ENCODE results near the gene SZRD1.

SZRD1 gene, protein sequence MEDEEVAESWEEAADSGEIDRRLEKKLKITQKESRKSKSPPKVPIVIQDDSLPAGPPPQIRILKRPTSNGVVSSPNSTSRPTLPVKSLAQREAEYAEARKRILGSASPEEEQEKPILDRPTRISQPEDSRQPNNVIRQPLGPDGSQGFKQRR

DNA sequence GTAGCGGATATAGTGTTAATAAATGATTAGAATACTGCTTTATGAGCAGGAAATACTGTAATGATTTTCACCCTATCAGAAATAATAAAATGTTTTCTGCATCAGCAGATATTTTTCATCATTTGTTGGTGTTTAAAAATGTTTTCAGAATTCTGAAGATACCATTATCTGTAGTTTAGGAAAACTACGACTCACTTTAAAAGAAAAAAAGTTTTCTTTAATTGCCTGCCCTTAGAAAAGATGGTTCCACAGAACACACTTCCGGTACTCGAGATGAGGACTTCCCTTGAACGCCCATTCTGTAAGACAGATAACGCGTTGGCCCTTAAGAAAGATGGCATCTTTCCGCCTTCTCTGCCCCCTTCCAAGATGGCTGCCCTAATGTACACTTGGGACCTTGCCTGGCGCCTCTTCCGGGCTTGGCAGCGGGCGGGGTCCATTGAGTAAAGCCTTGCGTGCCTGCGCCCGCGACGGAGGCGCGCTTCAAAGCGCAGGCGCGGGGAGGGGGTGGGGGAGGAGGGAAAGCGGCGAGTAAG lies at the start of gene SZRD1:
Gene SZRD1 (plus strand): TSS at position 521 of the 536 bp plus-strand sequence. CDS start 16 bp downstream, outside the sequence.
- Histone ChIP-seq H3K4me3 (ENCODE audit: low read length) (peak within 1 kb of the TSS; percentile 95), H3K4me1 (ENCODE audit: control insufficient read depth, low read length) (peaks cover 36% of the 10 kb centered on the region), H3K36me3 (ENCODE audit: control insufficient read depth, low read length) (peaks cover 24% of the 10 kb centered on the region), H3K27me3 (ENCODE audit: control insufficient read depth, low read length) (no peaks in the 10 kb centered on the region), H3K9me3 (ENCODE audit: control insufficient read depth, insufficient read depth, low read length) (no peaks in the 10 kb centered on the region), H4K20me1 (ENCODE audit: control insufficient read depth, insufficient read depth, low read depth, low read length) (peaks cover 13% of the 10 kb centered on the region), H3K27ac (ENCODE audit: low read depth, low read length) (peak within 1 kb of the TSS; percentile 69), H3K4me2 (ENCODE audit: low read length) (peak within 1 kb of the TSS; percentile 76), H3K79me2 (ENCODE audit: control insufficient read depth, low read length) (peaks cover 47% of the 10 kb centered on the region), H3K9me2 (replicated peaks; ENCODE audit: control insufficient read depth, low read length) (no peaks in the 10 kb centered on the region), H3F3A (ENCODE audit: control insufficient read depth, insufficient read depth) (no peaks in the 10 kb centered on the region)
- TF ChIP-seq, protein P1, sequence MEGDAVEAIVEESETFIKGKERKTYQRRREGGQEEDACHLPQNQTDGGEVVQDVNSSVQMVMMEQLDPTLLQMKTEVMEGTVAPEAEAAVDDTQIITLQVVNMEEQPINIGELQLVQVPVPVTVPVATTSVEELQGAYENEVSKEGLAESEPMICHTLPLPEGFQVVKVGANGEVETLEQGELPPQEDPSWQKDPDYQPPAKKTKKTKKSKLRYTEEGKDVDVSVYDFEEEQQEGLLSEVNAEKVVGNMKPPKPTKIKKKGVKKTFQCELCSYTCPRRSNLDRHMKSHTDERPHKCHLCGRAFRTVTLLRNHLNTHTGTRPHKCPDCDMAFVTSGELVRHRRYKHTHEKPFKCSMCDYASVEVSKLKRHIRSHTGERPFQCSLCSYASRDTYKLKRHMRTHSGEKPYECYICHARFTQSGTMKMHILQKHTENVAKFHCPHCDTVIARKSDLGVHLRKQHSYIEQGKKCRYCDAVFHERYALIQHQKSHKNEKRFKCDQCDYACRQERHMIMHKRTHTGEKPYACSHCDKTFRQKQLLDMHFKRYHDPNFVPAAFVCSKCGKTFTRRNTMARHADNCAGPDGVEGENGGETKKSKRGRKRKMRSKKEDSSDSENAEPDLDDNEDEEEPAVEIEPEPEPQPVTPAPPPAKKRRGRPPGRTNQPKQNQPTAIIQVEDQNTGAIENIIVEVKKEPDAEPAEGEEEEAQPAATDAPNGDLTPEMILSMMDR (IDR thresholded peaks at IDR 0.05; ENCODE audit: low read depth, low read length, poor library complexity, severe bottlenecking): no peak
- TF ChIP-seq EZH2phosphoT487 (IDR thresholded peaks at IDR 0.05; ENCODE audit: borderline replicate concordance, low read length): no peak

DNA sequence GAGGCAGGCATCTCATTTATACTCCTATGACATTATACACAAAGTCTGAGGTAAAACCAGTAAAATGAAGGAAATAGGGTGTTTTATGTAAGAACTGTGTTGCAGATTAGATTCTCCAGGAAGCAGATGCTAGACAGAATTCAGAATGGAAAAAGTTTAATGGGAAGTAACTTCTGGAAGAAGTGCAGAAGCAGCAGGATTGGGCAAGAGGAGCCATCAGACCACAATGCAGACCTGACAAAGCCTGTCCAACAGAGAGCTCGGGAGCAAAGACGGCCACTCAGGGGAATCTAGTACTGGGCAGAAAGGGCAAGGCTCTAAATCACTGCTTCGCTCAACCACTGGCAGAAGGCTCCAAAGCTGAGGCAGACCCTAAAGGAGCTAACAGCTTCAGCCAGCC lies 48.5 kb upstream of the SZRD1 start:
- Histone ChIP-seq H3K4me2 (ENCODE audit: low read length) (no peak overlapping the region), H3K36me3 (ENCODE audit: control insufficient read depth, low read length) (peaks cover 21% of the 10 kb centered on the region), H3F3A (ENCODE audit: control insufficient read depth, insufficient read depth) (no peaks in the 10 kb centered on the region), H3K9me3 (ENCODE audit: control insufficient read depth, insufficient read depth, low read length) (no peaks in the 10 kb centered on the region), H3K4me3 (ENCODE audit: low read length) (no peak overlapping the region), H3K27ac (ENCODE audit: low read depth, low read length) (no peak overlapping the region), H3K9me2 (replicated peaks; ENCODE audit: control insufficient read depth, low read length) (no peaks in the 10 kb centered on the region), H4K20me1 (ENCODE audit: control insufficient read depth, insufficient read depth, low read depth, low read length) (no peaks in the 10 kb centered on the region), H3K4me1 (ENCODE audit: control insufficient read depth, low read length) (peaks cover 2% of the 10 kb centered on the region; the same call in 1 of the 2 replicates), H3K79me2 (ENCODE audit: control insufficient read depth, low read length) (peaks cover 49% of the 10 kb centered on the region), H3K27me3 (ENCODE audit: control insufficient read depth, low read length) (no peaks in the 10 kb centered on the region)
- TF ChIP-seq, protein P1 (IDR thresholded peaks at IDR 0.05; ENCODE audit: low read depth, low read length, poor library complexity, severe bottlenecking): no peak
- TF ChIP-seq EZH2phosphoT487 (IDR thresholded peaks at IDR 0.05; ENCODE audit: borderline replicate concordance, low read length): no peak

DNA sequence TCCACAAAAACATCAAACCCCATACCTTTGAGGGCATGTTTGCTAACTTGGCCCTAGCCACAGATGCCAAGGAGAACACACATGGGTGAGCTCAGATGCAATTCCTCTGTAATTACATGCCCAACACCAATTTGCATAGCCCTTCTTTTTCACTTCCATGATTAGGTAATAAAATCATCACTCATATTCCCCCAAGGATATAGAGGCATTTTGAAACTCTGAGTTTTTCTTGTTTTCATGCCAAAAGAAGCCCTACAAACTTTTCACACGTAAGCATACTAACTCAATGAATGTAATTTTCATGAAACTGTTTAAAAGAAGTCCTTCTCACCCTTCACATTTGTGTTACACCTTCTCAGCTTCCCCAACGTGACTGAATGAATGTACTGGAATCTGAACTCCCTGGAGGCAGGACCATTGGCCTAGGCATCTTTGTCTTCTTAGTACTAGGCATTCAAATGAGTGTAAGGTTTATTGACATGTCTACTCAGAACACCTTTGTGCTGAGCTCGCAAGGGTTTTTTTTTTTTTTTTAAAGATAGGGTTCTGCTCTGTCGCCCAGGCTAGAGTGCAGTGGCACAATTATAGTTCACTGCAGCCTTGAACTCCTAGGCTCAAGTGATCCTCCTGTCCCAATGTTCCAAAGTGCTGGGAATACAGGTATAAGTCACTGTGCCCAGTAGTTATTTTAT lies 45.7 kb upstream of the SZRD1 start:
- Histone ChIP-seq H3F3A (ENCODE audit: control insufficient read depth, insufficient read depth) (no peaks in the 10 kb centered on the region), H4K20me1 (ENCODE audit: control insufficient read depth, insufficient read depth, low read depth, low read length) (0 out of 2 replicates have a peak, but pooled peaks cover 3% of the 10 kb centered on the region), H3K79me2 (ENCODE audit: control insufficient read depth, low read length) (peaks cover 60% of the 10 kb centered on the region), H3K27ac (ENCODE audit: low read depth, low read length) (no peak overlapping the region), H3K4me2 (ENCODE audit: low read length) (no peak overlapping the region), H3K27me3 (ENCODE audit: control insufficient read depth, low read length) (no peaks in the 10 kb centered on the region), H3K4me1 (ENCODE audit: control insufficient read depth, low read length) (peaks cover 2% of the 10 kb centered on the region; the same call in 1 of the 2 replicates), H3K36me3 (ENCODE audit: control insufficient read depth, low read length) (no peaks in the 10 kb centered on the region; the same call in 1 of the 2 replicates), H3K9me2 (replicated peaks; ENCODE audit: control insufficient read depth, low read length) (no peaks in the 10 kb centered on the region), H3K4me3 (ENCODE audit: low read length) (no peak overlapping the region), H3K9me3 (ENCODE audit: control insufficient read depth, insufficient read depth, low read length) (no peaks in the 10 kb centered on the region)
- TF ChIP-seq, protein P1 (IDR thresholded peaks at IDR 0.05; ENCODE audit: low read depth, low read length, poor library complexity, severe bottlenecking): no peak
- TF ChIP-seq EZH2phosphoT487 (IDR thresholded peaks at IDR 0.05; ENCODE audit: borderline replicate concordance, low read length): no peak
